ENCODE data around the gene CYFIP1.

CYFIP1 gene

GRCh38 chr15:22856659-22857058 is 123.5 kb downstream of the CYFIP1 start:
- H3K36me3 ChIP-seq (ENCODE audit: low read length) = peaks cover 38% of the 10 kb centered on the region
- no peak overlapping the region for H3K9ac ChIP-seq (ENCODE audit: low read length)
- H3K9me3 ChIP-seq (ENCODE audit: insufficient read depth, low read length) = no peaks in the 10 kb centered on the region
- H3K79me2 ChIP-seq (ENCODE audit: insufficient read depth, low read length) = peaks cover 12% of the 10 kb centered on the region; the same call in 1 of the 2 replicates
- no peak overlapping the region for H3K27ac ChIP-seq (ENCODE audit: low read depth, low read length)
- H3F3A ChIP-seq (ENCODE audit: insufficient read depth) = 0 out of 2 replicates have a peak, but pooled peaks cover 3% of the 10 kb centered on the region
- no peaks in the 10 kb centered on the region for H3K27me3 ChIP-seq (ENCODE audit: low read length)
- TF ChIP-seq EZH2phosphoT487 (conservative IDR thresholded peaks at IDR 0.05; ENCODE audit: low read length) (no peak), CTCF (IDR thresholded peaks at IDR 0.05; ENCODE audit: insufficient read depth, low read length, poor library complexity, severe bottlenecking) (no peak)
- H3K9me2 ChIP-seq (replicated peaks; ENCODE audit: insufficient read depth, low read length) = no peaks in the 10 kb centered on the region
- H2AFZ ChIP-seq (ENCODE audit: low read depth, low read length, severe bottlenecking) = no peak overlapping the region
- H3K4me2 ChIP-seq (ENCODE audit: low read depth, low read length, poor library complexity, severe bottlenecking) = no peak overlapping the region
- H4K20me1 ChIP-seq (ENCODE audit: low read depth, low read length) = peaks cover 6% of the 10 kb centered on the region; the same call in 1 of the 2 replicates
- H3K4me3 ChIP-seq (ENCODE audit: insufficient read depth, low read length, poor library complexity, severe bottlenecking) = no peak overlapping the region

- Histone ChIP-seq H3K79me2 (ENCODE audit: insufficient read depth, low read length) (peaks cover 19% of the 10 kb centered on the region), H3K4me3 (ENCODE audit: insufficient read depth, low read length, poor library complexity, severe bottlenecking) (no peak overlapping the region)
Measured at GRCh38 chr15:22855791-22856190, 124.4 kb downstream of the CYFIP1 start.

GRCh38 chr15:22851513-22851912 is 128.7 kb downstream of the CYFIP1 start:
- H3F3A ChIP-seq (ENCODE audit: insufficient read depth) = 0 out of 2 replicates have a peak, but pooled peaks cover under 1% of the 10 kb centered on the region
- no peaks in the 10 kb centered on the region for H3K27me3 ChIP-seq (ENCODE audit: low read length)
- H3K9me2 ChIP-seq (replicated peaks; ENCODE audit: insufficient read depth, low read length) = no peaks in the 10 kb centered on the region
- H3K36me3 ChIP-seq (ENCODE audit: low read length) = peaks cover 31% of the 10 kb centered on the region
- H3K9ac ChIP-seq (ENCODE audit: low read length) = no peak overlapping the region
- no peaks in the 10 kb centered on the region for H3K9me3 ChIP-seq (ENCODE audit: insufficient read depth, low read length)
- peaks cover 15% of the 10 kb centered on the region; the same call in 1 of the 2 replicates for H4K20me1 ChIP-seq (ENCODE audit: low read depth, low read length)
- H3K4me2 ChIP-seq (ENCODE audit: low read depth, low read length, poor library complexity, severe bottlenecking) = no peak overlapping the region
- TF ChIP-seq EZH2phosphoT487 (conservative IDR thresholded peaks at IDR 0.05; ENCODE audit: low read length) (no peak), CTCF (IDR thresholded peaks at IDR 0.05; ENCODE audit: insufficient read depth, low read length, poor library complexity, severe bottlenecking) (no peak)
- peaks cover 60% of the 10 kb centered on the region for H3K79me2 ChIP-seq (ENCODE audit: insufficient read depth, low read length)
- H3K4me3 ChIP-seq (ENCODE audit: insufficient read depth, low read length, poor library complexity, severe bottlenecking) = no peak overlapping the region
- H2AFZ ChIP-seq (ENCODE audit: low read depth, low read length, severe bottlenecking) = no peak overlapping the region
- H3K27ac ChIP-seq (ENCODE audit: low read depth, low read length) = no peak overlapping the region

More at GRCh38 chr15:22855791-22856190, 124.4 kb downstream of the CYFIP1 start:
- Histone ChIP-seq H4K20me1 (ENCODE audit: low read depth, low read length) (peaks cover 9% of the 10 kb centered on the region), H3K9ac (ENCODE audit: low read length) (no peak overlapping the region), H3K27ac (ENCODE audit: low read depth, low read length) (no peak overlapping the region), H3K9me2 (replicated peaks; ENCODE audit: insufficient read depth, low read length) (no peaks in the 10 kb centered on the region), H3K9me3 (ENCODE audit: insufficient read depth, low read length) (no peaks in the 10 kb centered on the region), H3K36me3 (ENCODE audit: low read length) (peaks cover 39% of the 10 kb centered on the region), H3F3A (ENCODE audit: insufficient read depth) (0 out of 2 replicates have a peak, but pooled peaks cover 3% of the 10 kb centered on the region), H3K27me3 (ENCODE audit: low read length) (no peaks in the 10 kb centered on the region), H2AFZ (ENCODE audit: low read depth, low read length, severe bottlenecking) (no peak overlapping the region), H3K4me2 (ENCODE audit: low read depth, low read length, poor library complexity, severe bottlenecking) (no peak overlapping the region)
- no peak for TF ChIP-seq EZH2phosphoT487 (conservative IDR thresholded peaks at IDR 0.05; ENCODE audit: low read length)
- no peak for TF ChIP-seq CTCF (IDR thresholded peaks at IDR 0.05; ENCODE audit: insufficient read depth, low read length, poor library complexity, severe bottlenecking)

Measured in SU-DHL-6 (cell line).